ENCODE measurements around the gene KCNJ16. TPM values are rescaled to one million over a fixed set of nuclear protein-coding genes. Genes with fewer than 3 reads are reported as not detected.
A peak's percentile ranks its signal among the peaks of the same experiment; 100 is the strongest.

Gene KCNJ16
- total and polyA plus RNA-seq, 4 donors: 0.24 TPM; not detected in 3

DNA sequence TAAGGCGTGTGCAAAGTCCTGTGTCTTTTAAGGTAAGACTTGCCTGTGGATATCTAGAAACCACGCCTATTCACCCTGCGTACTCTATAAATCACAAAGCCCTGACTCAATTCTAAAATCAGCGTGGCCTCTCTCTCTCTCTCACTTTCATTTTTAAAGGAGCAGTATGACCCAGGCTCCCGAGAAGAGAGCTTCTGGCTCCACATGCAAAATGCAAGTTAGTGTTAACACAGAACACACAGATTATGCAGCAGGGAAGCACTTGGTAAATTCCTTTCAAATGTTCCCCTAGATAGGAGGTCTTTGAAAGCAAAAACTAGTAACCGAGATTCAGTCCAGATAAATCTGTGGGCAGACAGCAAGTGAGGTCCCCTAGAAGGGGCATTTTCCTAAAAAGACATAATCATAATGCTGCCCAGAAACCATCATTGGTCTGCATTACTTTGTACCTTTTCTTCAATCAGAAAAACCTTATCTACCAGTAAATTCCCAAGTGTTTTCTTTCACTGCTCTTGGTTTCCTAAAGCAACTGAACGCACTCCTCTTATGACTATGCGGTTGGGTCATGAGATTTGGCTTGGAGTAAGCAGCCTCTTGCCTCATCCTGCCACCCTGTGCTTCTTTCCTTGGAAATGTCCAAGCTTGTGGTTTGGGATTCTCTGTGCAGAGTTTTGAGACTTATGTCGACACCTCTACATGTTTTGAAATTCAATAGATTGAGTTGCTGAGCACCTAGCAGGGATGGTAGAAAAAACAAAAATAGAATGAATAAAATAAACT lies 62.6 kb downstream of the KCNJ16 start:
- H3K36me3 ChIP-seq (ENCODE audit: control insufficient read depth in 1 of 2, insufficient read depth in 2 of 2, low read length in 1 of 2): no peaks in the 10 kb centered on the region
- ATAC-seq (ENCODE audit: low FRiP score) (peak; percentile 87), DNase-seq (peak in 1 of 2 donors; percentile 58)
- intact Hi-C loops (cut with DNase I): loop anchor here in 1 of 2 donors (2.0 kb wide), 1 partner anchor 531 kb away; no protein-coding TSS in a partner anchor
- 12 to 13% methylated on average over 9 of the region's 9 CpGs for WGBS, 2 donors
- peaks cover 0 to 4% of the 10 kb centered on the region in 2 donors for H3K4me1 ChIP-seq (ENCODE audit: control insufficient read depth in 1 of 2, insufficient read depth in 2 of 2, low read length in 2 of 2)
- H3K27ac ChIP-seq (ENCODE audit: low read depth in 1 of 2, low read length in 2 of 2): peak overlapping the region in 1 of 2 donors; percentile 71
- H3K4me3 ChIP-seq (ENCODE audit: low read length in 2 of 2): peak overlapping the region; percentile 60 to 70
- no peaks in the 10 kb centered on the region for H3K27me3 ChIP-seq (ENCODE audit: control insufficient read depth in 1 of 2, insufficient read depth in 2 of 2, low read length in 1 of 2)
- peaks cover 1% of the 10 kb centered on the region for H3K9me3 ChIP-seq (ENCODE audit: control insufficient read depth, low read length)

DNA sequence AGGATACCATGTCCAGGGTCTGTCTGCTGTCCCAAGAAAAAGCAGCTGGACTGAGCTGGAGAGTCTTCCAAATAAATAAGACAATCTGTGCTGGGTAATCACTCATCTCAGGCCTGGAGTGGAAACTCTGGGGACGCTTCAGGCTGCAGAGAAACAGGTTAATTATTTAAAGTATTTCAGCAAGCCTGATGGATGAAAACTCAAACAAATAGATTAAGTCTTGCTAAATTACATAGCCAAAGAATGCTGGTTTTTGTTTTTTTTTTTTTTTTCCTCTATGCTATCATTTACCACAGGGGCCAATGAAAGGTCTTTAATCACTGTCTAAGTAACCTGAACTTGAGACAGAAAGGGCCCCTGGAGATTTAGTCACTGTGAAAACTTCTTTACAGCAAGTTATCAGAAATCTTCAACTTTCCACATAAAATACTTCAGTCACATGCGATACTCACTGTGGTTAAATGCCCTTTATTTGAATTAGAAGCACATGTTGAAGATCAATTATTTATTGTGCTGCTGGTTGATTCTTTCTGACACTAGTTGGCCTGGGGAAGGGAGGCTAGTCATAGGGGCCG lies 63.4 kb downstream of the KCNJ16 start:
- no peaks in the 10 kb centered on the region for H3K36me3 ChIP-seq (ENCODE audit: control insufficient read depth in 1 of 2, insufficient read depth in 2 of 2, low read length in 1 of 2)
- ATAC-seq (ENCODE audit: low FRiP score) (no peak), DNase-seq (no peak)
- H3K27me3 ChIP-seq (ENCODE audit: control insufficient read depth in 1 of 2, insufficient read depth in 2 of 2, low read length in 1 of 2): no peaks in the 10 kb centered on the region
- H3K27ac ChIP-seq (ENCODE audit: low read depth in 1 of 2, low read length in 2 of 2): no peak overlapping the region
- intact Hi-C loops (cut with DNase I): loop anchor here in 1 of 2 donors (2.0 kb wide), 1 partner anchor 532 kb away; no protein-coding TSS in a partner anchor
- 90 to 95% methylated on average over 3 of the region's 3 CpGs for WGBS, 2 donors
- peaks cover 1% of the 10 kb centered on the region for H3K9me3 ChIP-seq (ENCODE audit: control insufficient read depth, low read length)
- H3K4me1 ChIP-seq (ENCODE audit: control insufficient read depth in 1 of 2, insufficient read depth in 2 of 2, low read length in 2 of 2): peaks cover 0 to 4% of the 10 kb centered on the region in 2 donors
- H3K4me3 ChIP-seq (ENCODE audit: low read length in 2 of 2): no peak overlapping the region

DNA sequence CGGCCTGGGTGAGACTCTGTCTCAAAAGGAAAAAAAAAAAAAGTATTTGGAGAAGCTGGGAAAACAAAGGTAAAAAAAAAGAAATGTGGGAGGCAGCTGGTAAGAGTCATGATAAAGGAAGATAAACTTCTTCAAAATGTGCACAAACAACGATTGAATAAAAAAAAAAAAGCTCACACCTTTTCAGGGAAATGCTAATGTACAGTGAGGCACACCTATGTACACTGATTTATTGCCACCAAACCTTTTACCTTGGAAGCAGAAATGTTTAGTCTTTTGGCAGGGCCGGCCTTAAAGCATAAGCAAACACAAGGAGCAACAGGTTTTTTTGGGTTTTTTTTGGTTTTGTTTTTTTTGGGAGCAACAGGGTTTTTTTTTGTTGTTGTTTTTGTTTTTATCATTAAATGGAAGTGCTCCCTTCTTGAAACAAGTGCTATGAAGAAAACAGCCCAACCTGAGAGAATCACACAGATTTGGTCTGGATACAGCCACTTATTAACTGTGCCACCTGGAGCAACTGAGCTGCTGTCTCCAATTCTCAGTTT lies 64.5 kb downstream of the KCNJ16 start:
- intact Hi-C loops (cut with DNase I): loop anchor here in 1 of 2 donors (2.0 kb wide), 1 partner anchor 533 kb away; no protein-coding TSS in a partner anchor
- no peak for ATAC-seq (ENCODE audit: low FRiP score)
- no peak overlapping the region for H3K27ac ChIP-seq (ENCODE audit: low read depth in 1 of 2, low read length in 2 of 2)
- H3K4me1 ChIP-seq (ENCODE audit: control insufficient read depth in 1 of 2, insufficient read depth in 2 of 2, low read length in 2 of 2): peaks cover 0 to 4% of the 10 kb centered on the region in 2 donors
- no peak overlapping the region for H3K4me3 ChIP-seq (ENCODE audit: low read length in 2 of 2)
- no peaks in the 10 kb centered on the region for H3K9me3 ChIP-seq (ENCODE audit: control insufficient read depth, low read length)
- no peaks in the 10 kb centered on the region for H3K27me3 ChIP-seq (ENCODE audit: control insufficient read depth in 1 of 2, insufficient read depth in 2 of 2, low read length in 1 of 2)
- DNase-seq: no peak
- WGBS, 2 donors: 57 to 58% methylated on average over 3 of the region's 3 CpGs
- H3K36me3 ChIP-seq (ENCODE audit: control insufficient read depth in 1 of 2, insufficient read depth in 2 of 2, low read length in 1 of 2): no peaks in the 10 kb centered on the region

DNA sequence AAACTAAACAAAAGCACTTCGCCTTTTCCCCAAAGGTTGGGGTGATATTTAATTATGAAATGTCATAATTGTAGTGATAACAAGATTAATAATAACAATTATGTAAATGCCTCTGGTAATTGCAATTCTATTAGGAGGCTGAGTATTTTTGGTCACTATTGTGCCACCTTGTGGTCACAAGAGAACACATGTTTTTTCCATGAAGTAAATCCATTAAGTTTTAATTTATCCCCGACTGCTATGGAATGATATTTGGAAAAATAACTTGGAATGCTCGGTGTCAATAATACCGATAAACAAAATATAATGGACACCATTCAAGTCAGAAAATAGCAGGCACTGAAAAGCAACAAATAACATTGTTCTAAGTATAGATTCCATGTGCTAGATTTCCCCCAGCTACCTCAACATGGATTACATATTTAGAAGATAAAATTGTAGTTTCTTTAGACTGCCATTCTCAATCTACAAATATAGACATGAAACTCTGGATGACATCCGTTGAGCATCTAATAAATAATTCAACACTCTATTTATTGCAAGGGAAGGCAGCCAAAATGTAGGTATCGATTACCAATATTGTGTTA lies 69.3 kb downstream of the KCNJ16 start:
- peaks cover 0 to 1% of the 10 kb centered on the region in 2 donors for H3K4me1 ChIP-seq (ENCODE audit: control insufficient read depth in 1 of 2, insufficient read depth in 2 of 2, low read length in 2 of 2)
- no peaks in the 10 kb centered on the region for H3K9me3 ChIP-seq (ENCODE audit: control insufficient read depth, low read length)
- WGBS, 2 donors: 19 to 21% methylated on average over 6 of the region's 6 CpGs
- H3K36me3 ChIP-seq (ENCODE audit: control insufficient read depth in 1 of 2, insufficient read depth in 2 of 2, low read length in 1 of 2): no peaks in the 10 kb centered on the region
- intact Hi-C loops (cut with DNase I): loop anchor here (2.0 kb wide), 1 partner anchor 576 kb away; no protein-coding TSS in a partner anchor
- H3K27me3 ChIP-seq (ENCODE audit: control insufficient read depth in 1 of 2, insufficient read depth in 2 of 2, low read length in 1 of 2): no peaks in the 10 kb centered on the region
- no peak overlapping the region for H3K4me3 ChIP-seq (ENCODE audit: low read length in 2 of 2)
- H3K27ac ChIP-seq (ENCODE audit: low read depth in 1 of 2, low read length in 2 of 2): no peak overlapping the region
- DNase-seq: no peak
- no peak for ATAC-seq (ENCODE audit: low FRiP score)

DNA sequence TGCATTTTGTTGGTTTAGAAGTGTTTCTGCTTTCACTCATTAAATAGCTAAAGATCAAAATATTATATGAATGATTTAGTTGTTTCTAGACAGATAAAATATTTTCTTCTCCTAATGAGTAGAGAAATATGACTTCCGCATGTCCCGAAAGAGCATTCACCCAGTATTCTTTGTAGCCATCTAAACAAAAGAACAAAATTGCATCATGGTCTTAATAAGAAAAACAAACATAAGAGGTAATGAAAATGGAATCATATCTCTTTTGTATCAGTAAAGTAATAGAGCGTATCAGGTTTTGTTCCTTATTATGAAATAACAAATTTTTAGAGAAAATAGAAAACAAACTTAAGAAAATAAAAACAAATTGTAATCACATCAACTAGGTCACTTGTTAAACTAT lies 78.2 kb downstream of the KCNJ16 start:
- intact Hi-C loops (cut with DNase I): no loop called here
- WGBS, 2 donors: 80 to 85% methylated on average over 3 of the region's 3 CpGs

DNA sequence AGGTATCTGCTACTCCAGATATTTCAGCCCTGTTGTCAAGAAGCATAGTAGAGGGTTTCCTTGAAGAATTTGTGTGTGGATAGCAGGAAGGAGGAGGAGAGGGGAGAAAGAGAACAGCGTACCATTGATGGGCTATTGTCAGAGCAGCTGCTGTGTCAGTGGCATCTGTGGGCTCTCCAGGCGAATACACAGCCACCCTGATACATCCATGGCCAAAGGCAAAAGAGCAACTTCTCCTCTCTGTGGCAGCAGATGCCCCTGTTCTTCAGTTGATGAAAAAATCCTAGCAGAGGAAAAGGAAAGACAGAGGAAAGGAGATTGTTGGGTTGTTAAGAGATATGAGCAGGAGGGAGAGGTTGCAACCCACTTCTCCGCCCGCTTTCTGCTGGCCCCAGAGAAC lies 82.1 kb downstream of the KCNJ16 start:
- Histone ChIP-seq H3K9me3 (ENCODE audit: control insufficient read depth, low read length) (no peaks in the 10 kb centered on the region), H3K27ac (ENCODE audit: low read depth in 1 of 2, low read length in 2 of 2) (no peak overlapping the region), H3K4me1 (ENCODE audit: control insufficient read depth in 1 of 2, insufficient read depth in 2 of 2, low read length in 2 of 2) (no peaks in the 10 kb centered on the region), H3K36me3 (ENCODE audit: control insufficient read depth in 1 of 2, insufficient read depth in 2 of 2, low read length in 1 of 2) (no peaks in the 10 kb centered on the region), H3K4me3 (ENCODE audit: low read length in 2 of 2) (no peak overlapping the region), H3K27me3 (ENCODE audit: control insufficient read depth in 1 of 2, insufficient read depth in 2 of 2, low read length in 1 of 2) (no peaks in the 10 kb centered on the region)
- 75 to 95% methylated on average over 4 of the region's 4 CpGs for whole genome bisulfite sequencing, 2 donors
- ATAC-seq (ENCODE audit: low FRiP score) (no peak), DNase-seq (no peak)
- intact Hi-C loops (cut with DNase I): no loop called here

More for the DNA sequence above, 78.2 kb downstream of the KCNJ16 start:
- Histone ChIP-seq H3K36me3 (ENCODE audit: control insufficient read depth in 1 of 2, insufficient read depth in 2 of 2, low read length in 1 of 2) (no peaks in the 10 kb centered on the region), H3K9me3 (ENCODE audit: control insufficient read depth, low read length) (peaks cover 2% of the 10 kb centered on the region), H3K4me3 (ENCODE audit: low read length in 2 of 2) (no peak overlapping the region), H3K4me1 (ENCODE audit: control insufficient read depth in 1 of 2, insufficient read depth in 2 of 2, low read length in 2 of 2) (no peaks in the 10 kb centered on the region), H3K27me3 (ENCODE audit: control insufficient read depth in 1 of 2, insufficient read depth in 2 of 2, low read length in 1 of 2) (no peaks in the 10 kb centered on the region), H3K27ac (ENCODE audit: low read depth in 1 of 2, low read length in 2 of 2) (no peak overlapping the region)
- DNase-seq (no peak), ATAC-seq (ENCODE audit: low FRiP score) (no peak)

DNA sequence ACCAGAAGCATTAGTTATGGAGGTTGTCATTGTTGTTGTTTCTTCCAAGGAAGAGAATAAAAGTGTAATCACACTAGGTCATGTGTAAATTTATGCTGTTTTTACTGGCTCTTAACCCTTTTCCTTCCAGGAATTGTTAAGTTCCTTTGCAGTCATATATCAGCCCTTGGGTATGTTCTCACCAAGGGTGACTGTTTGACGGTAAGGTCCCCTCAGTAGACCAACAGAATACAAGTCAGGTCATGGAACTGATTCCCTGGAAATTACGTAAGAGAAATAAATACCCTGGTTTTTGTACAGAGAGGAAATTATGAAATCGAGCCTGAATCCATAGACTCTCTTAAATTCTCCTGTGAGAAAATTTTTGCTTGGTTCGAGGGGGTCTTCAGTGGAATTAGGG lies 83.2 kb downstream of the KCNJ16 start:
- H3K9me3 ChIP-seq (ENCODE audit: control insufficient read depth, low read length): no peaks in the 10 kb centered on the region
- no peak overlapping the region for H3K27ac ChIP-seq (ENCODE audit: low read depth in 1 of 2, low read length in 2 of 2)
- intact Hi-C loops (cut with DNase I): no loop called here
- ATAC-seq (ENCODE audit: low FRiP score): no peak
- H3K4me1 ChIP-seq (ENCODE audit: control insufficient read depth in 1 of 2, insufficient read depth in 2 of 2, low read length in 2 of 2): no peaks in the 10 kb centered on the region
- WGBS, 2 donors: 65 to 66% methylated on average over 4 of the region's 4 CpGs
- no peaks in the 10 kb centered on the region for H3K27me3 ChIP-seq (ENCODE audit: control insufficient read depth in 1 of 2, insufficient read depth in 2 of 2, low read length in 1 of 2)
- H3K36me3 ChIP-seq (ENCODE audit: control insufficient read depth in 1 of 2, insufficient read depth in 2 of 2, low read length in 1 of 2): no peaks in the 10 kb centered on the region
- H3K4me3 ChIP-seq (ENCODE audit: low read length in 2 of 2): no peak overlapping the region
- no peak for DNase-seq

DNA sequence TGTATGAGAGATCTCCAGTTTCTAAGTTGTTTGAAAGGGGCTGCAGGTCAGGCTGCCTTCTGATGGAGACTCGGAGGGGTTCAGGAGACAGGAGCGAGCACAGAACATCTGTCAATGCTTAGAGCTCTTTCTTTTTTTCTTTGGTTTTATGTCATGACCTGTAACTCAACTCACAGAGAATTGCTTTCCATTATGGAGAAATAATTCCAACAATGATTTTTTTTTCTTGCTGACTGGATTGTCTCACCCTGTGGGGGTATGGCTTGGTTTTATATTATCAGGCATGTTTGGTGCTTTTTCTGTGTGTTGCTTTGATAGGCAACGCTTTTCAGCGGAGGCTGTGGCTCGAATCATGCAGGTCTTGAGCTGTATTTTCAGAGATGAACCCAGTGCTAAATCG lies 83.6 kb downstream of the KCNJ16 start:
- Histone ChIP-seq H3K36me3 (ENCODE audit: control insufficient read depth in 1 of 2, insufficient read depth in 2 of 2, low read length in 1 of 2) (no peaks in the 10 kb centered on the region), H3K4me1 (ENCODE audit: control insufficient read depth in 1 of 2, insufficient read depth in 2 of 2, low read length in 2 of 2) (no peaks in the 10 kb centered on the region), H3K9me3 (ENCODE audit: control insufficient read depth, low read length) (no peaks in the 10 kb centered on the region), H3K27ac (ENCODE audit: low read depth in 1 of 2, low read length in 2 of 2) (no peak overlapping the region), H3K27me3 (ENCODE audit: control insufficient read depth in 1 of 2, insufficient read depth in 2 of 2, low read length in 1 of 2) (no peaks in the 10 kb centered on the region), H3K4me3 (ENCODE audit: low read length in 2 of 2) (no peak overlapping the region)
- 69 to 70% methylated on average over 6 of the region's 6 CpGs for WGBS, 2 donors
- intact Hi-C loops (cut with DNase I): no loop called here
- ATAC-seq (ENCODE audit: low FRiP score) (no peak), DNase-seq (no peak)

Measured in aorta (tissue), 5 donors.